Measurements from ENCODE around the gene ITIH5.
"Not testable (repeated sequence)": the region's sequence is repeated elsewhere in the genome, so short reads cannot be mapped to it uniquely, and the experiment has no call there.

ITIH5 gene

GRCh38 chr10:7686351-7687171 lies 19.8 kb upstream of the ITIH5 start:
- DNase-seq = no peak

- not testable (repeated sequence) for DNase-seq
Measured at GRCh38 chr10:7680078-7680477, 13.3 kb upstream of the ITIH5 start.

GRCh38 chr10:7679256-7679655 lies 12.5 kb upstream of the ITIH5 start:
- no peak for DNase-seq

GRCh38 chr10:7672341-7673134 lies 5.8 kb upstream of the ITIH5 start:
- no peak for DNase-seq

GRCh38 chr10:7670157-7670556 lies 3.4 kb upstream of the ITIH5 start:
- DNase-seq = no peak

GRCh38 chr10:7667262-7668141 lies 736 bp upstream of the ITIH5 start:
- DNase-seq = no peak

- no peak for DNase-seq
Measured at GRCh38 chr10:7665767-7666166, 999 bp downstream of the ITIH5 start.

GRCh38 chr10:7664707-7665106 lies 2.1 kb downstream of the ITIH5 start:
- DNase-seq = no peak

GRCh38 chr10:7662522-7662921 lies 4.2 kb downstream of the ITIH5 start:
- no peak for DNase-seq

GRCh38 chr10:7659560-7659959 lies 7.2 kb downstream of the ITIH5 start:
- peak; percentile 7 for DNase-seq

- no peak for DNase-seq
Measured at GRCh38 chr10:7657552-7657951, 9.2 kb downstream of the ITIH5 start.

GRCh38 chr10:7657079-7657478 lies 9.7 kb downstream of the ITIH5 start:
- DNase-seq = not testable (repeated sequence)

- no peak for DNase-seq
Measured at GRCh38 chr10:7651853-7652470, 14.8 kb downstream of the ITIH5 start.

GRCh38 chr10:7649673-7650300 lies 17.0 kb downstream of the ITIH5 start:
- no peak for DNase-seq

- DNase-seq = no peak
Measured at GRCh38 chr10:7647062-7647664, 19.6 kb downstream of the ITIH5 start.

- DNase-seq = no peak
Measured at GRCh38 chr10:7642491-7643011, 24.2 kb downstream of the ITIH5 start.

- no peak for DNase-seq
Measured at GRCh38 chr10:7635408-7636125, 31.2 kb downstream of the ITIH5 start.

- no peak for DNase-seq
Measured at GRCh38 chr10:7634142-7634894, 32.4 kb downstream of the ITIH5 start.

GRCh38 chr10:7626283-7626682 lies 40.5 kb downstream of the ITIH5 start:
- peak; percentile 19 for DNase-seq

- peak; percentile 37 for DNase-seq
Measured at GRCh38 chr10:7625836-7626235, 40.9 kb downstream of the ITIH5 start.
